ENCODE measurements around the gene IRF9. TPM values are rescaled to one million over a fixed set of nuclear protein-coding genes. Genes with fewer than 3 reads are reported as not detected.

The IRF9 gene
- total and polyA plus RNA-seq, 2 of the 13 experiments (the other 11 are each of a cell fraction or from before 2014, with no cell fraction given), result 14.9 to 49.7 TPM

- no peak for TF ChIP-seq MLXIP (CRISPR knock-in tag; IDR thresholded peaks at IDR 0.05; ENCODE audit: borderline replicate concordance)
- TF ChIP-seq ZHX2 (IDR thresholded peaks at IDR 0.05; ENCODE audit: low read depth), result no peak
- no peak for TF ChIP-seq ZHX2 (CRISPR knock-in tag; IDR thresholded peaks at IDR 0.05; ENCODE audit: borderline replicate concordance)
- TF ChIP-seq ZNF788 (CRISPR knock-in tag; IDR thresholded peaks at IDR 0.05; ENCODE audit: borderline replicate concordance), result 0 out of 2 replicates have a peak, but pooled peaks have one; percentile 49
- no peak for TF ChIP-seq HDAC1 (CRISPR knock-in tag; IDR thresholded peaks at IDR 0.05)
- peak; percentile 8 for TF ChIP-seq TAF15 (IDR thresholded peaks at IDR 0.05; ENCODE audit: low read depth, low read length, poor library complexity, severe bottlenecking)
- TF ChIP-seq KLF11 (CRISPR knock-in tag; IDR thresholded peaks at IDR 0.05), result no peak
- no peak for TF ChIP-seq RCOR2 (CRISPR knock-in tag; IDR thresholded peaks at IDR 0.05)
- no peak for TF ChIP-seq FIP1L1 (IDR thresholded peaks at IDR 0.05; ENCODE audit: borderline replicate concordance, insufficient read depth, low read depth, low read length)
- no peak for TF ChIP-seq TOE1 (CRISPR knock-in tag; IDR thresholded peaks at IDR 0.05)
- TF ChIP-seq EHMT2 (IDR thresholded peaks at IDR 0.05; ENCODE audit: borderline replicate concordance, low read depth, low read length), result no peak
- TF ChIP-seq TBX2 (CRISPR knock-in tag; IDR thresholded peaks at IDR 0.05; ENCODE audit: borderline replicate concordance), result peak; percentile 58
- no peak for TF ChIP-seq KDM1A (CRISPR knock-in tag; IDR thresholded peaks at IDR 0.05)
- TF ChIP-seq ZNF644 (CRISPR knock-in tag; IDR thresholded peaks at IDR 0.05; ENCODE audit: low read depth), result no peak
- no peak for TF ChIP-seq ZNF350 (CRISPR knock-in tag; IDR thresholded peaks at IDR 0.05; ENCODE audit: borderline replicate concordance, low read depth)
- TF ChIP-seq BHLHE40 (IDR thresholded peaks at IDR 0.05; ENCODE audit: low read length), result no peak
- TF ChIP-seq HOXA7 (CRISPR knock-in tag; IDR thresholded peaks at IDR 0.05), result no peak
- no peak for TF ChIP-seq YEATS2 (CRISPR knock-in tag; IDR thresholded peaks at IDR 0.05; ENCODE audit: borderline replicate concordance)
- no peak for TF ChIP-seq ZNF124 (CRISPR knock-in tag; IDR thresholded peaks at IDR 0.05)
- peak; percentile 79 for TF ChIP-seq MEF2D (CRISPR knock-in tag; IDR thresholded peaks at IDR 0.05)
These were observed 13.2 kb upstream of the IRF9 start (continued) for GRCh38 chr14:24147761-24148428.

Data from HepG2 (cell line).